ENCODE results near the gene CWF19L1. TPM values are rescaled to one million over a fixed set of nuclear protein-coding genes. Genes with fewer than 3 reads are reported as not detected.

The CWF19L1 gene
- total and polyA plus RNA-seq, 2 of the 13 experiments (the other 11 are each of a cell fraction or from before 2014, with no cell fraction given), result 13.6 to 42.1 TPM

DNA sequence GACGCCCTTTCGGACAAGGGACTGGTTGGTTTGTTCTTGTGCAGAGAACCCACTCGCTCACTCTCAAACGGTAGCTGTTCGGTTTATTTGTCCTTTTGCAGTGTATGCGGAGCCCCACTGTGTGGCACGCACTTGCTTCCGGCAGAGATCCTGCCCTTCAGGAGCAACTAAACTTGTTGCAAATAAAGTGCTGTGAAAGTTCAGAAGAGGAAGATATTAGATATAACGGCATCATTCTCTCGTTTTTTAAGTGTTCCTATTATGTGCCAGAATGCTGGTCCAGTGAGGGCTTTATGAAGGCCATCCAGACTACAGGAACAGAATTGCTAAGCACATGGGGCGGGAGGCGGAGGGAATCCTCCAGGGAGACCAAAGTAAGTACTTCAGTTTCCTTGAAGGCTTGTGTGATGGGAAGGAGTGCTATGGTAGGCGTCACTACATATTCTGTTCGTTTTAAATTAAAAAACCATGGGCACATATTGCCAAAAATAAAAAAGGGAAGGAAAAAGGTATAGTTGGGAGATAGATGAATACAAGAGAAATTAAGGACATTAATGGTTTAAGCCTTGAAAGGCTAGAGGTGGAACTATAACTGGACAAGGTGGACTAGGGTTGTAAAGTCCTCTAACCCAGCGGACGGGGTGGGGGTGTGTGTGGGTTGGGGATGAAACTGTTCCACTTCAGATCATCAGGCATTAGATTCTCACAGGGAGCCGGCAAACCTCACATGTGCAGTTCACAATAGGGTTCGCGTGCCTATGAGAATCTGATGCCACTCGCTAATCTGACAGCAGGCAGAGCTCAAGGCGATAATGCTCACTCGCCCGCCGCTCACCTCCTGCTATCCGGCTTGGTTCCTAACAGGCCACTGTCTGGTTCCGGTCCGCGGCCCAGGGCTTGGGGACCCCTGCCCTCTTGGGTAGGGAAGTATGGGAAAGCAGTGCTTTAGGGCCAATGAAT, 80.9 kb downstream of the CWF19L1 start (continued):
- TF ChIP-seq, protein P1, sequence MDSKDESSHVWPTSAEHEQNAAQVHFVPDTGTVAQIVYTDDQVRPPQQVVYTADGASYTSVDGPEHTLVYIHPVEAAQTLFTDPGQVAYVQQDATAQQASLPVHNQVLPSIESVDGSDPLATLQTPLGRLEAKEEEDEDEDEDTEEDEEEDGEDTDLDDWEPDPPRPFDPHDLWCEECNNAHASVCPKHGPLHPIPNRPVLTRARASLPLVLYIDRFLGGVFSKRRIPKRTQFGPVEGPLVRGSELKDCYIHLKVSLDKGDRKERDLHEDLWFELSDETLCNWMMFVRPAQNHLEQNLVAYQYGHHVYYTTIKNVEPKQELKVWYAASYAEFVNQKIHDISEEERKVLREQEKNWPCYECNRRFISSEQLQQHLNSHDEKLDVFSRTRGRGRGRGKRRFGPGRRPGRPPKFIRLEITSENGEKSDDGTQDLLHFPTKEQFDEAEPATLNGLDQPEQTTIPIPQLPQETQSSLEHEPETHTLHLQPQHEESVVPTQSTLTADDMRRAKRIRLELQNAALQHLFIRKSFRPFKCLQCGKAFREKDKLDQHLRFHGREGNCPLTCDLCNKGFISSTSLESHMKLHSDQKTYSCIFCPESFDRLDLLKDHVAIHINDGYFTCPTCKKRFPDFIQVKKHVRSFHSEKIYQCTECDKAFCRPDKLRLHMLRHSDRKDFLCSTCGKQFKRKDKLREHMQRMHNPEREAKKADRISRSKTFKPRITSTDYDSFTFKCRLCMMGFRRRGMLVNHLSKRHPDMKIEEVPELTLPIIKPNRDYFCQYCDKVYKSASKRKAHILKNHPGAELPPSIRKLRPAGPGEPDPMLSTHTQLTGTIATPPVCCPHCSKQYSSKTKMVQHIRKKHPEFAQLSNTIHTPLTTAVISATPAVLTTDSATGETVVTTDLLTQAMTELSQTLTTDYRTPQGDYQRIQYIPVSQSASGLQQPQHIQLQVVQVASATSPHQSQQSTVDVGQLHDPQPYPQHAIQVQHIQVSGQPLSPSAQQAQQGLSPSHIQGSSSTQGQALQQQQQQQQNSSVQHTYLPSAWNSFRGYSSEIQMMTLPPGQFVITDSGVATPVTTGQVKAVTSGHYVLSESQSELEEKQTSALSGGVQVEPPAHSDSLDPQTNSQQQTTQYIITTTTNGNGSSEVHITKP (CRISPR knock-in tag; IDR thresholded peaks at IDR 0.05; ENCODE audit: low read depth), result no peak
- TF ChIP-seq ZNF101 (CRISPR knock-in tag; IDR thresholded peaks at IDR 0.05; ENCODE audit: borderline replicate concordance, low read depth) (no peak), ZNF3 (CRISPR knock-in tag; IDR thresholded peaks at IDR 0.05) (no peak), ZNF33A (CRISPR knock-in tag; IDR thresholded peaks at IDR 0.05; ENCODE audit: borderline replicate concordance) (no peak), HOXA3 (CRISPR knock-in tag; IDR thresholded peaks at IDR 0.05) (no peak)
- TF ChIP-seq, protein P2, sequence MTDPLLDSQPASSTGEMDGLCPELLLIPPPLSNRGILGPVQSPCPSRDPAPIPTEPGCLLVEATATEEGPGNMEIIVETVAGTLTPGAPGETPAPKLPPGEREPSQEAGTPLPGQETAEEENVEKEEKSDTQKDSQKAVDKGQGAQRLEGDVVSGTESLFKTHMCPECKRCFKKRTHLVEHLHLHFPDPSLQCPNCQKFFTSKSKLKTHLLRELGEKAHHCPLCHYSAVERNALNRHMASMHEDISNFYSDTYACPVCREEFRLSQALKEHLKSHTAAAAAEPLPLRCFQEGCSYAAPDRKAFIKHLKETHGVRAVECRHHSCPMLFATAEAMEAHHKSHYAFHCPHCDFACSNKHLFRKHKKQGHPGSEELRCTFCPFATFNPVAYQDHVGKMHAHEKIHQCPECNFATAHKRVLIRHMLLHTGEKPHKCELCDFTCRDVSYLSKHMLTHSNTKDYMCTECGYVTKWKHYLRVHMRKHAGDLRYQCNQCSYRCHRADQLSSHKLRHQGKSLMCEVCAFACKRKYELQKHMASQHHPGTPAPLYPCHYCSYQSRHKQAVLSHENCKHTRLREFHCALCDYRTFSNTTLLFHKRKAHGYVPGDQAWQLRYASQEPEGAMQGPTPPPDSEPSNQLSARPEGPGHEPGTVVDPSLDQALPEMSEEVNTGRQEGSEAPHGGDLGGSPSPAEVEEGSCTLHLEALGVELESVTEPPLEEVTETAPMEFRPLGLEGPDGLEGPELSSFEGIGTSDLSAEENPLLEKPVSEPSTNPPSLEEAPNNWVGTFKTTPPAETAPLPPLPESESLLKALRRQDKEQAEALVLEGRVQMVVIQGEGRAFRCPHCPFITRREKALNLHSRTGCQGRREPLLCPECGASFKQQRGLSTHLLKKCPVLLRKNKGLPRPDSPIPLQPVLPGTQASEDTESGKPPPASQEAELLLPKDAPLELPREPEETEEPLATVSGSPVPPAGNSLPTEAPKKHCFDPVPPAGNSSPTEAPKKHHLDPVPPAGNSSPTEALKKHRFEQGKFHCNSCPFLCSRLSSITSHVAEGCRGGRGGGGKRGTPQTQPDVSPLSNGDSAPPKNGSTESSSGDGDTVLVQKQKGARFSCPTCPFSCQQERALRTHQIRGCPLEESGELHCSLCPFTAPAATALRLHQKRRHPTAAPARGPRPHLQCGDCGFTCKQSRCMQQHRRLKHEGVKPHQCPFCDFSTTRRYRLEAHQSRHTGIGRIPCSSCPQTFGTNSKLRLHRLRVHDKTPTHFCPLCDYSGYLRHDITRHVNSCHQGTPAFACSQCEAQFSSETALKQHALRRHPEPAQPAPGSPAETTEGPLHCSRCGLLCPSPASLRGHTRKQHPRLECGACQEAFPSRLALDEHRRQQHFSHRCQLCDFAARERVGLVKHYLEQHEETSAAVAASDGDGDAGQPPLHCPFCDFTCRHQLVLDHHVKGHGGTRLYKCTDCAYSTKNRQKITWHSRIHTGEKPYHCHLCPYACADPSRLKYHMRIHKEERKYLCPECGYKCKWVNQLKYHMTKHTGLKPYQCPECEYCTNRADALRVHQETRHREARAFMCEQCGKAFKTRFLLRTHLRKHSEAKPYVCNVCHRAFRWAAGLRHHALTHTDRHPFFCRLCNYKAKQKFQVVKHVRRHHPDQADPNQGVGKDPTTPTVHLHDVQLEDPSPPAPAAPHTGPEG (CRISPR knock-in tag; IDR thresholded peaks at IDR 0.05), result no peak; the same call in 1 of the 2 replicates
- TF ChIP-seq, protein P3, sequence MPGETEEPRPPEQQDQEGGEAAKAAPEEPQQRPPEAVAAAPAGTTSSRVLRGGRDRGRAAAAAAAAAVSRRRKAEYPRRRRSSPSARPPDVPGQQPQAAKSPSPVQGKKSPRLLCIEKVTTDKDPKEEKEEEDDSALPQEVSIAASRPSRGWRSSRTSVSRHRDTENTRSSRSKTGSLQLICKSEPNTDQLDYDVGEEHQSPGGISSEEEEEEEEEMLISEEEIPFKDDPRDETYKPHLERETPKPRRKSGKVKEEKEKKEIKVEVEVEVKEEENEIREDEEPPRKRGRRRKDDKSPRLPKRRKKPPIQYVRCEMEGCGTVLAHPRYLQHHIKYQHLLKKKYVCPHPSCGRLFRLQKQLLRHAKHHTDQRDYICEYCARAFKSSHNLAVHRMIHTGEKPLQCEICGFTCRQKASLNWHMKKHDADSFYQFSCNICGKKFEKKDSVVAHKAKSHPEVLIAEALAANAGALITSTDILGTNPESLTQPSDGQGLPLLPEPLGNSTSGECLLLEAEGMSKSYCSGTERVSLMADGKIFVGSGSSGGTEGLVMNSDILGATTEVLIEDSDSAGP (CRISPR knock-in tag; IDR thresholded peaks at IDR 0.05; ENCODE audit: borderline replicate concordance), result no peak
- TF ChIP-seq, protein P4, sequence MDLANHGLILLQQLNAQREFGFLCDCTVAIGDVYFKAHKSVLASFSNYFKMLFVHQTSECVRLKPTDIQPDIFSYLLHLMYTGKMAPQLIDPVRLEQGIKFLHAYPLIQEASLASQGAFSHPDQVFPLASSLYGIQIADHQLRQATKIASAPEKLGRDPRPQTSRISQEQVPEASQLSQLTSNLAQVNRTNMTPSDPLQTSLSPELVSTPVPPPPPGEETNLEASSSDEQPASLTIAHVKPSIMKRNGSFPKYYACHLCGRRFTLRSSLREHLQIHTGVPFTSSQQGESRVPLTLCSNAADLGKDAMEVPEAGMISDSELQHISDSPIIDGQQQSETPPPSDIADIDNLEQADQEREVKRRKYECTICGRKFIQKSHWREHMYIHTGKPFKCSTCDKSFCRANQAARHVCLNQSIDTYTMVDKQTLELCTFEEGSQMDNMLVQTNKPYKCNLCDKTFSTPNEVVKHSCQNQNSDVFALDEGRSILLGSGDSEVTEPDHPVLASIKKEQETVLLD (CRISPR knock-in tag; IDR thresholded peaks at IDR 0.05; ENCODE audit: low read depth), result no peak
- TF ChIP-seq, protein P5, sequence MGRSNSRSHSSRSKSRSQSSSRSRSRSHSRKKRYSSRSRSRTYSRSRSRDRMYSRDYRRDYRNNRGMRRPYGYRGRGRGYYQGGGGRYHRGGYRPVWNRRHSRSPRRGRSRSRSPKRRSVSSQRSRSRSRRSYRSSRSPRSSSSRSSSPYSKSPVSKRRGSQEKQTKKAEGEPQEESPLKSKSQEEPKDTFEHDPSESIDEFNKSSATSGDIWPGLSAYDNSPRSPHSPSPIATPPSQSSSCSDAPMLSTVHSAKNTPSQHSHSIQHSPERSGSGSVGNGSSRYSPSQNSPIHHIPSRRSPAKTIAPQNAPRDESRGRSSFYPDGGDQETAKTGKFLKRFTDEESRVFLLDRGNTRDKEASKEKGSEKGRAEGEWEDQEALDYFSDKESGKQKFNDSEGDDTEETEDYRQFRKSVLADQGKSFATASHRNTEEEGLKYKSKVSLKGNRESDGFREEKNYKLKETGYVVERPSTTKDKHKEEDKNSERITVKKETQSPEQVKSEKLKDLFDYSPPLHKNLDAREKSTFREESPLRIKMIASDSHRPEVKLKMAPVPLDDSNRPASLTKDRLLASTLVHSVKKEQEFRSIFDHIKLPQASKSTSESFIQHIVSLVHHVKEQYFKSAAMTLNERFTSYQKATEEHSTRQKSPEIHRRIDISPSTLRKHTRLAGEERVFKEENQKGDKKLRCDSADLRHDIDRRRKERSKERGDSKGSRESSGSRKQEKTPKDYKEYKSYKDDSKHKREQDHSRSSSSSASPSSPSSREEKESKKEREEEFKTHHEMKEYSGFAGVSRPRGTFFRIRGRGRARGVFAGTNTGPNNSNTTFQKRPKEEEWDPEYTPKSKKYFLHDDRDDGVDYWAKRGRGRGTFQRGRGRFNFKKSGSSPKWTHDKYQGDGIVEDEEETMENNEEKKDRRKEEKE (IDR thresholded peaks at IDR 0.05), result no peak

Measured in HepG2 (cell line).